GM23338 (cell line): ENCODE measurements around the gene GPC5.
"Not testable (repeated sequence)": the region's sequence is repeated elsewhere in the genome, so short reads cannot be mapped to it uniquely, and the experiment has no call there.

Experiments used
- CREB1 ChIP-seq: fragments of 250-450 bp; sonication (Bioruptor Pico); IDR thresholded peaks from 2 replicates; pipeline ENCODE4 v1.5.0; 2020; ENCODE audit warnings: low read depth, mild to moderate bottlenecking, moderate library complexity
- CTCF ChIP-seq, 2 experiments: fragments of 200-600 bp in 1 of 2; sonication (generic) in 1 of 2; conservative IDR thresholded peaks; 2 replicates each; pipeline versions ENCODE4 v1.5.1 to v1.6.1; 2016 to 2017; ENCODE audit warnings: antibody characterized with exemption in 2 of 2, low read depth in 2 of 2, mild to moderate bottlenecking in 2 of 2, moderate library complexity in 1 of 2
- ETS1 ChIP-seq: IDR thresholded peaks from 2 replicates; pipeline ENCODE4 v1.6.1; 2016; ENCODE audit warnings: antibody characterized with exemption
- EZH2 ChIP-seq: fragments of 200-600 bp; sonication (generic); IDR thresholded peaks from one replicate; pipeline ENCODE4 v1.8.0; 2017; ENCODE audit warnings: antibody characterized with exemption, mild to moderate bottlenecking, low read depth; ENCODE audit not compliant: unreplicated experiment
- EZH2phosphoT487 ChIP-seq: fragments of 200-600 bp; sonication (generic); IDR thresholded peaks from one replicate; pipeline ENCODE4 v1.8.1; 2018; ENCODE audit warnings: antibody characterized with exemption; ENCODE audit not compliant: unreplicated experiment
- JUNB ChIP-seq: IDR thresholded peaks from one replicate; pipeline ENCODE4 v1.6.1; 2016; ENCODE audit warnings: antibody characterized with exemption; ENCODE audit not compliant: unreplicated experiment
- NANOG ChIP-seq: IDR thresholded peaks from 2 replicates; pipeline ENCODE4 v1.6.1; 2016; ENCODE audit warnings: antibody characterized with exemption, borderline replicate concordance
- POLR2AphosphoS5 ChIP-seq: IDR thresholded peaks from 2 replicates; pipeline ENCODE4 v1.6.1; 2016; ENCODE audit warnings: antibody characterized with exemption, low read depth
- REST ChIP-seq: IDR thresholded peaks from one replicate; pipeline ENCODE4 v1.6.1; 2018; ENCODE audit warnings: antibody characterized with exemption; ENCODE audit not compliant: unreplicated experiment
- STAT1 ChIP-seq: IDR thresholded peaks from one replicate; pipeline ENCODE4 v1.6.1; 2016; ENCODE audit warnings: antibody characterized with exemption; ENCODE audit not compliant: unreplicated experiment
- ZNF331 ChIP-seq: fragments of 250-450 bp; sonication (Bioruptor Pico); IDR thresholded peaks from 2 replicates; pipeline ENCODE4 v1.5.0; 2020; ENCODE audit warnings: low read depth, mild to moderate bottlenecking, moderate library complexity

GRCh38 chr13:91416579-91416978 lies 18.2 kb downstream of the GPC5 start:
- TF ChIP-seq CTCF (conservative IDR thresholded peaks at IDR 0.05; ENCODE audit: low read depth in 2 of 2); POLR2AphosphoS5; CREB1 (CRISPR knock-in tag); EZH2; REST; EZH2phosphoT487; JUNB; ZNF331; ETS1; STAT1; NANOG: not testable (repeated sequence)
